Measurements from ENCODE around the gene ARHGAP24.
"Not testable (repeated sequence)": the region's sequence is repeated elsewhere in the genome, so short reads cannot be mapped to it uniquely, and the experiment has no call there.

Gene ARHGAP24

DNA sequence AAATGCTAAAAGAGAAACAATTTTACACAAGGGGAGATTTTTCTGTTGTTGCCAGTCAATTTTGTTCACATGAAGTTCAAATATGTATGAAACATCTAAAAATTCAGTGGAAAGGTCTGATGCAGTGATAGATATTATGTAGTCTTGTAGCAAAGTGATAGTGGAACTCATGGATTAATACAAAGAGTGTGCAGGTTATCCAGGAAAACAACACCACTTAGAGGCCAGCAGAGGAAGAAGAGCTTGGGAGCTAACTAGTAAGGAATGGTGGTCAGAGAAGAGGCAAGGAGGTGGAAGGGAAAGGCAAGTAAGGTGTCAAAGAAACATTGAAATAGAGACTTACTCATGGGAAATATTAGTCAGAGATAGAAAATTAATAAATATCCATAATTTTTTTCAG, 489.3 kb downstream of the ARHGAP24 start:
- no peak for DNase-seq (ENCODE audit: low read depth)

GRCh38 chr4:85965017-85965416, 490.1 kb downstream of the ARHGAP24 start:
- not testable (repeated sequence) for DNase-seq (ENCODE audit: low read depth)

- DNase-seq (ENCODE audit: low read depth), result no peak
Observed at GRCh38 chr4:85965529-85965928, 490.6 kb downstream of the ARHGAP24 start.

- DNase-seq (ENCODE audit: low read depth), result no peak
Observed at GRCh38 chr4:85966373-85966772, 491.4 kb downstream of the ARHGAP24 start.

GRCh38 chr4:85967872-85968271, 492.9 kb downstream of the ARHGAP24 start:
- no peak for DNase-seq (ENCODE audit: low read depth)

GRCh38 chr4:85968945-85969819, 494.2 kb downstream of the ARHGAP24 start:
- DNase-seq (ENCODE audit: low read depth), result peak; percentile 52

DNA sequence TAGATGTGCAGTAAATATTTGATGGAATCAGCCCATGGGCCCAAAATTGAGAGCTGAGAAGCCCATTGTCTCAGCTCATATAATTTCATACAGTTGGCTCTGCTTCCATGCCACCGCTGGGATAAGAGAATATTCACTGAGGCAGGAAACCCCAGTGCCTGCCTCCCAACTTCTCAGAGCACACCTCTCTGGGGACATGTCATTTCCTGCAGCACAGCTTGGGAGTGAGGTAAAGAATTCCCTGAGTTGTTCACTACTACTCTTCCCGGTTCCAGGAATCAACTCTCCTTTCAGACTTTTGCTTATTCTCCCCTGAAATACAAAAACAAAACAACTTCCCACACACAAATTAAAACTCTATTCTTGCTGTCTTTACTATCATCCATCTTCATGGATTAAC, 495.6 kb downstream of the ARHGAP24 start:
- DNase-seq (ENCODE audit: low read depth), result no peak

DNA sequence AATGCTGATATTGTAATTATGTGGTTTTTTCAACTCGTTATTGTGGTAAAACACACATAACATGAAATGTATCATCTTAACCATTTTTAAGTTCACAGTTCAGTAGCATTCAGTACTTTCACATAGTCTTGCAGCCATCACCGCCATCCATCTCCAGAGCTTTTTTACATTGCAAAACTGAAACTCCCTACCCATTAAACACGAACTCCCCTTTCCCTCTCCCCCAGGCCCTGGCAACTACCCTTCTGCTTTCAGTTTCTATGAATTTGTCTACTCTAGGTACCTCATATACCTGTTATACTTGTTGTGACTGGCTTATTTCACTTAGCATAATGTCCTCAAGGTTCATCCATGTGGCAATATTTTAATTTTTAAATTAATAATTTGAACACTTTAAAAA, 504.3 kb downstream of the ARHGAP24 start:
- DNase-seq (ENCODE audit: low read depth), result no peak

DNA sequence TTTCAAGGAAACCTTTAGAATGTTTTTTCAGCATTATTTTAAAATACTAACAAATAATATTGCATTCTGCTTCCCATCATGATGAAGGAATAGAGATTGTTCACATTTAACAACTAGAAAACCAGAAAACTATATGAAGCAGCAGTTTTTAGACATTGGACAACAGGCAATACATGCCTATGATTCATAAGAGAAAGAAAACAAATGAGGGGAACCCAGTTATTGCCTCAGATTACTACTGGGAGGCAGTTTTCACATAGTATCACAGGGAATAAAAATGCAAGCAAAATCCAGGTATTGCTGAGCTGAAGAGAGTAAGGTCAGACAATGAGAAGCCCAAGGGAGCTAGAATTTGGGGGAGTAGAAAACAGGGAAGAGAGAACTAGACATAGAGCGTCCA, 511.3 kb downstream of the ARHGAP24 start:
- no peak for DNase-seq (ENCODE audit: low read depth)

DNA sequence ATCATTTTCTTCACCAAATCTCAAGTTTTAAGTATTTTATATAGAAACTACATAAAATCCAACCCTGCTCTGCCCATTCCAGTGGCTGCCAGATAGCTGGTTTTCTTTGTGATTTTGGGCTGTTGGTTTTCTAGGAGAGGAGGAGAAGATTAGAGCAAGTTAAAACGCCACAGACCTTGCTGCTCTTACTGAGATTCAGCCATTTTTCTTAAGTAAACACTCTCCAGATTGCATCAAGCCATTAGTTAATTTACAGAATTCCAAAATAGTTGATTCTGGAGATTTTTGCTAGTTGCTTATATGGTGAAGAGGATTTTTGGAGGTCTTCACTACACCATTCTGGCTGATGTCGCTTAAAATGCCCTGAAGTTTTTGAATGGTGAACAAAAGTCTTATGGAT, 518.7 kb downstream of the ARHGAP24 start:
- DNase-seq (ENCODE audit: low read depth), result no peak

- no peak for DNase-seq (ENCODE audit: low read depth)
Observed at GRCh38 chr4:85994576-85994975, 519.6 kb downstream of the ARHGAP24 start.

GRCh38 chr4:85995361-85995760, 520.4 kb downstream of the ARHGAP24 start:
- no peak for DNase-seq (ENCODE audit: low read depth)

DNA sequence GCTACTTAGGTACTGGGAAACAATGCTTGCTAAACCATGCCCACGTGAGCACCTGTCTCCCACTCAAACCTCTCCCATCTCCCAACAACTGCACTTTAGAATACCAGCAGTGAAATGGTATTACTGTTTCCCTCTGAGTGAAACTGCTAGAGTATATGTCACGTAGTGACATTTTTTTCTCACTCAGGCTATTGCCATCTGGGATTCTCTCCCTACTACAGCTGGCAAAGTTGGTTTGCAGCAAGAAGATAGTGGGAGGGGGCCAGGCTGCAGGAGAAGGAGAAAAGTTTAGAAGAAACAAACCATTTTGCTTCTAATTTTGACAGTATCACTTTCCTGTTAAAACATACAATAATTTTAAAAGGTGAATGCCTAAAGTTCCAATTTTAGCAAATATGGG, 526.6 kb downstream of the ARHGAP24 start:
- DNase-seq (ENCODE audit: low read depth), result no peak

DNA sequence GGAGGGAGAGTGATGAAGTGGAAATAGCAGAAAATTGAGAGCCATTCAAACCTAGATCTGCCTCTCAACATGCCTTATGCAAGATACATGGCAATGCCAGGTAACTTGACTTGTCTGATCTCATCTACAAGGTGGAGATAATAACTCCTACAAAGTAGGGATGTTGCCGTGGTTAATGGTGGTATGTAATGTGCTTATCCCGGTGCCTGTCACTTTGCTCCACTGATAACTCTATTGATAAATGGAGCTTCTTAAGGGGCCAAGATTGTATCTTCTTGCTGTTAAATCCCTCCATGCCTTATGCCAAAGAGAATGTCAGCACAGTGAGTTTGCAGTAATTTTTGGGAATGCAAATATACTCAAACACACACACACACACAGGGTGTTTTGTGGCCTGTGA, 529.1 kb downstream of the ARHGAP24 start:
- DNase-seq (ENCODE audit: low read depth), result no peak

DNA sequence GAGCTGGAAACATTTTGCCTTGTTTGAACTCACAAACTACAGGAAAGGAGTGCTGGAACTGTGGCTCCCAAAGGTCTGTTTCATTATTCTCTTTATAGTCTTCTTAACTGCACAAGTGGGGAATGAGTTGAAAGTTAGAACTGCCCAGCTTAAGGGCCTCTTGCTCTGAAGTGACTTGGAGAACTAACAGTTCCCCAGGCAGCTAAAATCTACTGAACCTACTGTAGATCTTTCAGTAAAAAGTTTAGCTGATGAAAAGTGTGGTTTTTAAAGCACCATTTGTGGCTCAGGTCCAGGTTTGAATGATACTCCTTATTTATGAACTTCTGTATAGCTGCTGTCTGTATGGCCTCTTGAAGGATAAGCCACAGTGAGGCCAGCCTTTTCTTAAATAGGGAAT, 531.1 kb downstream of the ARHGAP24 start:
- DNase-seq (ENCODE audit: low read depth), result no peak

- no peak for DNase-seq (ENCODE audit: low read depth)
Observed at GRCh38 chr4:86007042-86007441, 532.1 kb downstream of the ARHGAP24 start.

GRCh38 chr4:86011117-86011516, 536.2 kb downstream of the ARHGAP24 start:
- peak; percentile 92 for DNase-seq (ENCODE audit: low read depth)

GRCh38 chr4:86013621-86014020, 538.7 kb downstream of the ARHGAP24 start:
- no peak for DNase-seq (ENCODE audit: low read depth)

DNA sequence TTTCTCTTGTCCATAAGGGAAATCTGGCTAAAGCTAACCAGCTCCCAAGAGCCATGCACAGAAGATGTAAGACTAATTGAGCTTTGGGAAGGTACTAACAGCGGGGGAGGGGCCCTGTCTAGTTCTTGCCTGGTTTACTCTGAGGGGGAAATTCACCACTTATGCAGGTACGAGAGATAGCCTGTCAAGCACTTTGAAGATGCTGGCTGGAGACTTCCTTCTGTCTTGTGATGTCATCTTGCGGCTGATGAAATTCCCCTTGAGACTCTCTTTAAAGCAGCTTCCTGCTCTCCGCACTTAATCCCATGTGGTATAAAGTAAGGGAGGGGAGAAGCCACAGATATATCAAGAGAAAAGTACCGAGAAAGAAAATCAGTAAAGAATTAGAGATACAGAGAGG, 539.6 kb downstream of the ARHGAP24 start:
- DNase-seq (ENCODE audit: low read depth), result no peak

- no peak for DNase-seq (ENCODE audit: low read depth)
Observed at GRCh38 chr4:86015412-86016350, 540.7 kb downstream of the ARHGAP24 start.

- DNase-seq (ENCODE audit: low read depth), result no peak
Observed at GRCh38 chr4:86019362-86019761, 544.4 kb downstream of the ARHGAP24 start.

GRCh38 chr4:86019906-86020305, 545.0 kb downstream of the ARHGAP24 start:
- DNase-seq (ENCODE audit: low read depth), result no peak

GRCh38 chr4:86021671-86022070, 546.7 kb downstream of the ARHGAP24 start:
- DNase-seq (ENCODE audit: low read depth), result not testable (repeated sequence)

Data from fibroblast of the conjunctiva (primary cell).